Hepatocyte (in vitro differentiated cells): ENCODE data around the gene ZBTB7C. TPM values are rescaled to one million over a fixed set of nuclear protein-coding genes. Genes with fewer than 3 reads are reported as not detected.

Experiments
- DNase-seq: peaks from one replicate; pipeline ENCODE4 v3.0.0-alpha.2; 2016; ENCODE audit warnings: low spot score
- H2AFZ ChIP-seq: fragments of 200-600 bp; sonication (generic); 2 replicates; pipeline ENCODE4 v1.6.0; 2016; ENCODE audit warnings: antibody characterized with exemption, mild to moderate bottlenecking
- H3K27ac ChIP-seq: fragments of 200-600 bp; sonication (generic); 2 replicates; pipeline ENCODE4 v1.5.1; 2016; ENCODE audit warnings: mild to moderate bottlenecking
- H3K27me3 ChIP-seq: fragments of 200-600 bp; sonication (generic); 2 replicates; pipeline ENCODE4 v1.6.1; 2016
- H3K36me3 ChIP-seq: fragments of 200-600 bp; sonication (generic); replicated peaks from 2 replicates; pipeline ENCODE4 v1.5.1; 2016; ENCODE audit warnings: low read depth; ENCODE audit not compliant: insufficient read depth
- H3K4me1 ChIP-seq: fragments of 200-600 bp; sonication (generic); 2 replicates; pipeline ENCODE4 v1.5.1; 2016; ENCODE audit warnings: mild to moderate bottlenecking, moderate library complexity; ENCODE audit not compliant: insufficient read depth
- H3K4me2 ChIP-seq: fragments of 200-600 bp; sonication (generic); 2 replicates; pipeline ENCODE4 v1.6.0; 2016
- H3K4me3 ChIP-seq: fragments of 200-600 bp; sonication (generic); 2 replicates; pipeline ENCODE4 v1.5.1; 2016; ENCODE audit warnings: mild to moderate bottlenecking
- H3K79me2 ChIP-seq: fragments of 200-600 bp; sonication (generic); 2 replicates; pipeline ENCODE4 v1.6.0; 2017; ENCODE audit warnings: mild to moderate bottlenecking
- H3K9me2 ChIP-seq: fragments of 200-600 bp; sonication (generic); replicated peaks from 2 replicates; pipeline ENCODE4 v1.6.0; 2017; ENCODE audit warnings: mild to moderate bottlenecking; ENCODE audit not compliant: insufficient read depth
- H3K9me3 ChIP-seq: fragments of 200-600 bp; sonication (generic); 2 replicates; pipeline ENCODE4 v1.5.1; 2016; ENCODE audit warnings: low read depth, mild to moderate bottlenecking
- H4K20me1 ChIP-seq: fragments of 200-600 bp; sonication (generic); 2 replicates; pipeline ENCODE4 v1.6.0; 2016; ENCODE audit warnings: mild to moderate bottlenecking; ENCODE audit not compliant: insufficient read depth, poor library complexity, severe bottlenecking
- EZH2 ChIP-seq: fragments of 200-600 bp; sonication (generic); IDR thresholded peaks from 2 replicates; pipeline ENCODE4 v1.6.1; 2016; ENCODE audit warnings: antibody characterized with exemption, mild to moderate bottlenecking, borderline replicate concordance
- EZH2phosphoT487 ChIP-seq: fragments of 200-600 bp; sonication (generic); IDR thresholded peaks from one replicate; pipeline ENCODE4 v1.6.1; 2018; ENCODE audit warnings: antibody characterized with exemption, mild to moderate bottlenecking, low read depth, moderate library complexity; ENCODE audit not compliant: unreplicated experiment, severe bottlenecking
- WGBS: methylation state at CpG from one replicate; pipeline ENCODE4 v1.1.6; 2016; ENCODE audit warnings: low lambda C conversion rate; ENCODE audit errors: missing lambda C conversion rate; 5-methylcytosine and 5-hydroxymethylcytosine counted together
- polyA plus RNA-seq: library from polyadenylated mRNA; unstranded; fragments of >200 nt; fragmentation: Nextera tagmentation; extraction: Ambion mirVana; gene quantifications from 2 replicates; pipeline ENCODE4 v1.2.1, GENCODE V29; 2016
- total RNA-seq: library from RNA; depleted of rRNA; stranded (reverse); fragments of >200 nt; gene quantifications from 2 replicates; pipeline ENCODE4 v1.2.3, GENCODE V29; 2014
- TF ChIP-seq, protein P1 (sequence below): fragments of 200-600 bp; sonication (generic); IDR thresholded peaks from 2 replicates; pipeline ENCODE4 v1.5.1; 2016; ENCODE audit warnings: antibody characterized with exemption, mild to moderate bottlenecking; ENCODE audit not compliant: poor library complexity

ZBTB7C gene
- total and polyA plus RNA-seq, 2 experiments from 2014 or later = 0.70 to 1.0 TPM

DNA sequence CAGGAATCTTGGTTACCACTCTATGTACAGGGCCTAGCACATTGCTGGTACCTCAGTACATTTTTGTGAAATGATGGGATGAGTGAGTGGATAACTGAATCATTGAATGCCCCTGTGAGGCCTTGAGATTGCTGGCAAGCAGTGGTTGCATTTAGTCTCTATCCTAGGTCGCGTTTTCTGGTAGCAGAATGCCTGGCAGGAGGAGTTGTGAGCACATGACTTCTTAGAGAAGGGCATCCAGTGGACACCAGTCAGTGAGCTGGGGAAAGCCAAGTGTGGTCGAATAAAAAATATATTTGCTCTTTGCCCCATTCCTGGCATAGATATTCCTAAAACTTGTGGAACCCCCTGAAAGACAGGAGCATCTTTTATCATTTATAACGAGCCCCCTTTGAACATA lies 416.9 kb downstream of the ZBTB7C start:
- Histone ChIP-seq H3K9me3 (no peaks in the 10 kb centered on the region), H3K79me2 (no peaks in the 10 kb centered on the region), H3K4me3 (no peak overlapping the region), H3K4me2 (no peak overlapping the region), H3K9me2 (no peaks in the 10 kb centered on the region), H4K20me1 (no peaks in the 10 kb centered on the region), H3K36me3 (no peaks in the 10 kb centered on the region), H3K27ac (no peak overlapping the region), H2AFZ (no peak overlapping the region), H3K27me3 (no peaks in the 10 kb centered on the region), H3K4me1 (no peaks in the 10 kb centered on the region)
- no peak for DNase-seq
- TF ChIP-seq EZH2 = no peak
- WGBS = 96% methylated on average over 4 of the region's 4 CpGs

DNA sequence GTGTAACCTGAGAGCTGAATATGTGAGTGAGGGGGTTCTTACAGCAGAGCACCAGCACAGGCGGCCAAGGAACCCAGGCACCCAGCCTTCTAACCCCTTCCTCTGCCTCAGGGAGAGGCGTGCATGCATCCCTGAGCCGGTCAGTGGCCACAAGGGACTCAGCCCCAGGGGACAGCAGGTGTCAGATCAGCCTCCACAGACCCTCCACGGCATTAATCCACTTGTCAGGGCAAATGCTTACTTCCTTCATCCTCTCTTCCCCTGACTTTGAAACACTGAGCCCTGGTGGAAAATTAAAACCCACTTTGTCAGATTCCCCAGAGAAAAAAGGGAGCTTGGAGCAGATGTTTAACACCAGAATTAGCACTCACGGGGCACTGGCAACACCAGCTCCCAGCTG lies 418.2 kb downstream of the ZBTB7C start:
- H3K9me2 ChIP-seq = no peaks in the 10 kb centered on the region
- WGBS = 65% methylated on average over 5 of the region's 5 CpGs
- H3K4me1 ChIP-seq = no peaks in the 10 kb centered on the region
- H3K79me2 ChIP-seq = no peaks in the 10 kb centered on the region
- no peak overlapping the region for H3K4me3 ChIP-seq
- H2AFZ ChIP-seq = no peak overlapping the region
- H3K9me3 ChIP-seq = no peaks in the 10 kb centered on the region
- H3K27ac ChIP-seq = no peak overlapping the region
- no peak overlapping the region for H3K4me2 ChIP-seq
- no peak for DNase-seq
- no peaks in the 10 kb centered on the region for H3K27me3 ChIP-seq
- no peaks in the 10 kb centered on the region for H4K20me1 ChIP-seq
- H3K36me3 ChIP-seq = no peaks in the 10 kb centered on the region
- TF ChIP-seq, protein P1, sequence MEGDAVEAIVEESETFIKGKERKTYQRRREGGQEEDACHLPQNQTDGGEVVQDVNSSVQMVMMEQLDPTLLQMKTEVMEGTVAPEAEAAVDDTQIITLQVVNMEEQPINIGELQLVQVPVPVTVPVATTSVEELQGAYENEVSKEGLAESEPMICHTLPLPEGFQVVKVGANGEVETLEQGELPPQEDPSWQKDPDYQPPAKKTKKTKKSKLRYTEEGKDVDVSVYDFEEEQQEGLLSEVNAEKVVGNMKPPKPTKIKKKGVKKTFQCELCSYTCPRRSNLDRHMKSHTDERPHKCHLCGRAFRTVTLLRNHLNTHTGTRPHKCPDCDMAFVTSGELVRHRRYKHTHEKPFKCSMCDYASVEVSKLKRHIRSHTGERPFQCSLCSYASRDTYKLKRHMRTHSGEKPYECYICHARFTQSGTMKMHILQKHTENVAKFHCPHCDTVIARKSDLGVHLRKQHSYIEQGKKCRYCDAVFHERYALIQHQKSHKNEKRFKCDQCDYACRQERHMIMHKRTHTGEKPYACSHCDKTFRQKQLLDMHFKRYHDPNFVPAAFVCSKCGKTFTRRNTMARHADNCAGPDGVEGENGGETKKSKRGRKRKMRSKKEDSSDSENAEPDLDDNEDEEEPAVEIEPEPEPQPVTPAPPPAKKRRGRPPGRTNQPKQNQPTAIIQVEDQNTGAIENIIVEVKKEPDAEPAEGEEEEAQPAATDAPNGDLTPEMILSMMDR = no peak
- TF ChIP-seq EZH2 (no peak), EZH2phosphoT487 (no peak)

DNA sequence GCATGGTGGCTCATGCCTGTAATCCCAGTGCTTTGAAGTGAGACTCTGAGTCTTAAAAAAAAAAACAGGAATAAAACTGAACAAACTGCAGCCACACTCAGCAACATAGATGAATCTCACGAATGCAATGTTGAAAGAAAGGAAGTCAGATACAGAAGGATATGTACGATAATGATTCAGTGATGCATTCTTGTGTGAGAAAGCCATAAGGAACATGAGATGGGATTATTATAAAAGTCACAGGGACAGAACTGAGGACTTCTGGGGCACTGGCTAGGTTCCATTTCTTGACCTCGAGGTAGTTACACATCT lies 421.8 kb downstream of the ZBTB7C start:
- Histone ChIP-seq H2AFZ (no peak overlapping the region), H3K79me2 (no peaks in the 10 kb centered on the region), H3K4me2 (no peak overlapping the region), H3K9me3 (no peaks in the 10 kb centered on the region), H3K4me1 (no peaks in the 10 kb centered on the region), H3K36me3 (no peaks in the 10 kb centered on the region), H3K9me2 (no peaks in the 10 kb centered on the region), H3K27me3 (no peaks in the 10 kb centered on the region), H3K4me3 (no peak overlapping the region), H4K20me1 (no peaks in the 10 kb centered on the region), H3K27ac (no peak overlapping the region)
- 73% methylated on average over 3 of the region's 3 CpGs for WGBS
- no peak for DNase-seq
- no peak for TF ChIP-seq EZH2

DNA sequence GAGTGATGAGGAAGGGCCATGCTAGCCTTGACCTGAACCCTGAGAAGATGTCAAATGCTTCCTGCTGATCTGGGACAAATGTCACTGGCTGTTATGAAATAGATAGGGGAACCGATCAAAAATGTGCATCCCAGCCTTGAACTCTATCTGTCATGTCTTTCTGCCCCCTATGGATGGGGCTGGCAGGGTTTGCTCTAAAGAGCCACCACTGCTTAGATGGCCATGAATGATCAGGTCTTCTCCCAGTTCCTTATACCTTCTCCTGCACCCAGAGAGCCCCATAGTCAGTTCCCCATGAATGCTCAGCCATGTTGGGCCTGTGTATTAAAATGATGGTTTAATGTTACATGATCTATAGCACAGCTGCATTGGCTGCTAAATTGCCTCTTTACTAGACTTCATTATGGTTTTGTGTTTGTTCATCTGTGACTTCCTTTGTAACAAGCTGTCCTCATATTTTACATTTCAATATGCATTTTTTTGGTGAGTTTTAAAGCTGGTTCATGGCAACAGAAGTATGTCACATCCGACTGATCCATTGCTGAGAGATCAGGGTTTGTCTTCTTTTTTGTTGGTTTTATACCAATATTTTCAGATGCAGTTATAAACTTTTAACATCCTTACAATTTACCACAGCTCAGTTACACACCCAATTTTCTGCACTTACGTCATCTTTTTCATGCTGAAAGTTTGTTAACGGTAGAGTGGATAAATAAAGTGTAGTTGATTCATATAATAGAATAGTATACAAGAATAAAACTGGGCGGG lies 422.4 kb downstream of the ZBTB7C start:
- TF ChIP-seq, protein P1 = no peak
- TF ChIP-seq EZH2phosphoT487 (no peak), EZH2 (no peak)
- no peaks in the 10 kb centered on the region for H3K9me3 ChIP-seq
- no peak overlapping the region for H3K4me3 ChIP-seq
- no peak overlapping the region for H3K27ac ChIP-seq
- no peaks in the 10 kb centered on the region for H3K79me2 ChIP-seq
- H4K20me1 ChIP-seq = no peaks in the 10 kb centered on the region
- no peaks in the 10 kb centered on the region for H3K27me3 ChIP-seq
- no peak overlapping the region for H2AFZ ChIP-seq
- WGBS = 81% methylated on average over 5 of the region's 5 CpGs
- no peaks in the 10 kb centered on the region for H3K9me2 ChIP-seq
- no peak for DNase-seq
- no peaks in the 10 kb centered on the region for H3K4me1 ChIP-seq
- H3K36me3 ChIP-seq = no peaks in the 10 kb centered on the region
- no peak overlapping the region for H3K4me2 ChIP-seq
